Panc1 (cell line): Measurements from ENCODE around the gene CHST15. TPM values are rescaled to one million over a fixed set of nuclear protein-coding genes. Genes with fewer than 3 reads are reported as not detected.

Source experiments
- ATAC-seq: fragments of 200-7000 bp; cut with Tn5 transposase; 2 replicates; pipeline ENCODE4 v1.9.1; 2020; ENCODE audit warnings: mild to moderate bottlenecking, moderate library complexity
- BruUV-seq: library from RNA; stranded (reverse); fragments of 400-500 nt; replicated peaks from 2 replicates; lab custom pipeline; 2021; lab: Mats Ljungman, UMichigan
- CTCF ChIA-PET: fragments of 300-600 bp; sonication (Branson Sonifier 250); formaldehyde crosslinking; loops from one replicate; lab custom pipeline; 2022; ENCODE audit warnings: antibody characterized with exemption; lab: Charles Lee
- POLR2A ChIA-PET: fragments of 300-600 bp; sonication (Branson Sonifier 250); formaldehyde crosslinking; loops from one replicate; lab custom pipeline; 2022; ENCODE audit warnings: antibody characterized with exemption; lab: Charles Lee
- DNase-seq: peaks from one replicate; pipeline ENCODE4 v3.0.0-alpha.2; 2010; ENCODE audit warnings: low read depth, low spot score
- H3K27ac ChIP-seq: 2 replicates; pipeline ENCODE4 v1.5.1; 2011; ENCODE audit warnings: mild to moderate bottlenecking, low read length, inconsistent platforms
- H3K27me3 ChIP-seq: fragments of 200-500 bp; sonication (Bioruptor generic); 2 replicates; pipeline ENCODE4 v1.6.0; 2014; ENCODE audit warnings: low read length, inconsistent platforms; ENCODE audit not compliant: control insufficient read depth, insufficient read depth
- H3K36me3 ChIP-seq: fragments of 200-500 bp; sonication (Bioruptor generic); 2 replicates; pipeline ENCODE4 v1.5.1; 2014; ENCODE audit warnings: inconsistent platforms, mild to moderate bottlenecking, low read length, moderate library complexity; ENCODE audit not compliant: control insufficient read depth, insufficient read depth
- H3K4me1 ChIP-seq: 2 replicates; pipeline ENCODE4 v1.5.1; 2011; ENCODE audit warnings: inconsistent platforms, mild to moderate bottlenecking, low read length, moderate library complexity; ENCODE audit not compliant: control insufficient read depth, insufficient read depth
- H3K4me3 ChIP-seq, 2 experiments: 2 replicates each; pipeline ENCODE4 v1.5.1; 2011 to 2012; ENCODE audit warnings: low read depth in 2 of 2, low read length in 2 of 2, mild to moderate bottlenecking in 2 of 2, inconsistent platforms in 1 of 2, moderate library complexity in 1 of 2
- H3K9me3 ChIP-seq: fragments of 200-500 bp; sonication (Bioruptor generic); 2 replicates; pipeline ENCODE4 v1.5.1; 2014; ENCODE audit warnings: low read depth, mild to moderate bottlenecking, inconsistent platforms, low read length, moderate library complexity; ENCODE audit not compliant: control insufficient read depth, insufficient read depth
- CTCF ChIP-seq: fragments of 450-650 bp; IDR thresholded peaks from 2 replicates; pipeline ENCODE4 v1.5.1; 2017; ENCODE audit warnings: mild to moderate bottlenecking
- POLR2AphosphoS5 ChIP-seq: IDR thresholded peaks from 2 replicates; pipeline ENCODE4 v1.6.1; 2012; ENCODE audit warnings: mild to moderate bottlenecking, low read depth, low read length, moderate library complexity
- REST ChIP-seq, 2 experiments: IDR thresholded peaks; 2 replicates each; pipeline ENCODE4 v1.6.1; 2011 to 2012; ENCODE audit warnings: low read depth in 2 of 2, control low read depth in 1 of 2, low read length in 1 of 2, mild to moderate bottlenecking in 1 of 2, moderate library complexity in 1 of 2; ENCODE audit not compliant: insufficient read depth in 1 of 2
- SIN3A ChIP-seq: IDR thresholded peaks from 2 replicates; pipeline ENCODE4 v1.6.1; 2012; ENCODE audit warnings: low read depth, mild to moderate bottlenecking, low read length, moderate library complexity, borderline replicate concordance; ENCODE audit not compliant: insufficient read depth
- TCF7L2 ChIP-seq: IDR thresholded peaks from 2 replicates; pipeline ENCODE4 v1.6.1; 2011; ENCODE audit warnings: mild to moderate bottlenecking, low read depth, low read length, inconsistent platforms
- in situ Hi-C: cut with HindIII; loops from 2 replicates; pipeline ENCODE4 v1.10.0; 2016; ENCODE audit warnings: low sequenced_read_pairs, low pct_unique_long_range_greater_than_20kb
- intact Hi-C: fragments of 100-400 bp; cut with micrococcal nuclease; formaldehyde crosslinking; loops from one replicate; pipeline ENCODE4 v1.10.0; 2022; ENCODE audit not compliant: unreplicated experiment
- total RNA-seq: library from RNA; stranded (reverse); gene quantifications from one replicate; pipeline ENCODE4 v1.2.1, GENCODE V29; 2021; ENCODE audit not compliant: unreplicated experiment

The CHST15 gene
- total RNA-seq, 1 experiment from 2014 or later: 33.2 TPM

- no TSS peak for BruUV-seq
- no peak for TF ChIP-seq TCF7L2
- no peak for TF ChIP-seq REST (IDR thresholded peaks at IDR 0.05; ENCODE audit: insufficient read depth in 1 of 2, low read depth in 2 of 2, low read length in 1 of 2)
- TF ChIP-seq SIN3A: no peak
- TF ChIP-seq CTCF: no peak
- TF ChIP-seq POLR2AphosphoS5: no peak
- in situ Hi-C loops: no loop called here
Observed at GRCh38 chr10:124009231-124010015, 84.0 kb downstream of the CHST15 start.

GRCh38 chr10:124008681-124009080 is 84.7 kb downstream of the CHST15 start:
- no peaks in the 10 kb centered on the region for H3K36me3 ChIP-seq
- no peak overlapping the region for H3K4me3 ChIP-seq
- H3K27me3 ChIP-seq: no peaks in the 10 kb centered on the region
- H3K27ac ChIP-seq: no peak overlapping the region
- no peaks in the 10 kb centered on the region for H3K9me3 ChIP-seq
- ATAC-seq (no peak), DNase-seq (no peak)
- POLR2A ChIA-PET: no interaction called here
- no peaks in the 10 kb centered on the region for H3K4me1 ChIP-seq
- in situ Hi-C loops: no loop called here
- BruUV-seq: TSS peak; percentile 53
- intact Hi-C loops: no loop called here
- CTCF ChIA-PET: no interaction called here
- TF ChIP-seq POLR2AphosphoS5 (no peak), CTCF (no peak), REST (IDR thresholded peaks at IDR 0.05; ENCODE audit: insufficient read depth in 1 of 2, low read depth in 2 of 2, low read length in 1 of 2) (no peak), SIN3A (no peak), TCF7L2 (no peak)

More at GRCh38 chr10:124009231-124010015, 84.0 kb downstream of the CHST15 start:
- ChIA-PET POLR2A (interaction anchor here (0.6 kb wide), 1 partner anchor 242 kb away, joined by 3 read pairs; no protein-coding TSS in a partner anchor), CTCF (no interaction called here)
- DNase-seq (no peak), ATAC-seq (no peak)
- no peaks in the 10 kb centered on the region for H3K27me3 ChIP-seq
- no peak overlapping the region for H3K4me3 ChIP-seq
- intact Hi-C loops: no loop called here
- H3K4me1 ChIP-seq: no peaks in the 10 kb centered on the region
- H3K27ac ChIP-seq: no peak overlapping the region
- H3K9me3 ChIP-seq: no peaks in the 10 kb centered on the region
- no peaks in the 10 kb centered on the region for H3K36me3 ChIP-seq
